Measurements from ENCODE around the gene RIPK3.

RIPK3 gene

DNA sequence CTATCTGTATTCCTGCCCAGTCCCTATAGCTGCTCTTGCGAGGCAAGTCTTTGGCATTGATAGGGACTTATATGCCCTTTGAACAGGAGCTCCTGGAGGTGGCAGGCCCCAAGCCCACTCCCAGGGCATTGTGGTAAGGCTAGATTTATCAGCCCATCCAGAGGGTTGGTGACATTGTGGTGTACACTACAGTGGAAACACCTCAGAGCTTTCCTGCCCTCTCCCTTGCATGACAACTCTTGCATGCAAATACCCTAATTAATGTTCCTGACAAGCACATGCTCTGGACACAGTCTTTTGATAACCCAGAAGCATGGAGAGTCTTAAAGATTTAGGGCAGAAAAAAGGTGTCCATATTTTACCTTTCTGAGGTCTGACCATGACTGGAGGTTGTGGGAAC is 815 bp upstream of the RIPK3 start:
- DNase-seq: no peak

DNA sequence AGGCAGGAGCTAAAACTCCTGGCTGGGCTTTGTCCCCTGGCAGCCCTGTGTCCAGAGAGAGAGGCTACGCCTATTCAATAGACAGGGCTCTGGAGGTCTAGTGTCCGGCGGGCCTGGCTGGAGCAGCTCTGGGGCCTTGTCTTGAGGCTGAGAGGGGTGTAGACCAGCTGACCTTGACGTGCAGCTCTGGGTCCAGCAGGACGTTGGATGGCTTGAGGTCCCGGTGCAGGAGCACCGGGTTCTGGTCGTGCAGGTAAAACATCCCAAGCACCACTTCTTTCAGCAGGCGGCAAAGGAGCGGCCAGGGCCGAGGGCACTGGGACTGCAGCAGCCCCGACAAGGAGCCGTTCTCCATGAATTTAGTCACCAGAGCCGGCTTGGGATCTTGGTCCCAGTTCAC is 948 bp downstream of the RIPK3 start:
- DNase-seq: no peak

DNA sequence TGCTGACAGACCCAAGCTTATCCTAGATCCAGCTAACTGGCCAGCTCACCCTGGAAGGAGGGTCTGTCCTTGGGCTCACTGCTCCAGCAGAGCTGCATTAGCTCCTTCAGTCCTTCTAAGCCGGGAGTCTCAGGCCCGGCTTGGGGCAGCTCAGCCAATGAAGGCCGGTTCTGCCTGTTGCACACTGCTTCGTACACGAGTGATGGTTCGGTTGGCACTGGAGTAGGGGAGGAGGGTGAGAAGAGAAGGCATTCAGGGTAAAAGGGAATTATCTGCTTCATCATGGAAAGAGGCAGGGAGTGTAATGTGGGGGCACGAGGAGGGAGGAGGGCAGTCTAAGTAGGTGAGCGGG is 2.0 kb downstream of the RIPK3 start:
- DNase-seq: no peak

DNA sequence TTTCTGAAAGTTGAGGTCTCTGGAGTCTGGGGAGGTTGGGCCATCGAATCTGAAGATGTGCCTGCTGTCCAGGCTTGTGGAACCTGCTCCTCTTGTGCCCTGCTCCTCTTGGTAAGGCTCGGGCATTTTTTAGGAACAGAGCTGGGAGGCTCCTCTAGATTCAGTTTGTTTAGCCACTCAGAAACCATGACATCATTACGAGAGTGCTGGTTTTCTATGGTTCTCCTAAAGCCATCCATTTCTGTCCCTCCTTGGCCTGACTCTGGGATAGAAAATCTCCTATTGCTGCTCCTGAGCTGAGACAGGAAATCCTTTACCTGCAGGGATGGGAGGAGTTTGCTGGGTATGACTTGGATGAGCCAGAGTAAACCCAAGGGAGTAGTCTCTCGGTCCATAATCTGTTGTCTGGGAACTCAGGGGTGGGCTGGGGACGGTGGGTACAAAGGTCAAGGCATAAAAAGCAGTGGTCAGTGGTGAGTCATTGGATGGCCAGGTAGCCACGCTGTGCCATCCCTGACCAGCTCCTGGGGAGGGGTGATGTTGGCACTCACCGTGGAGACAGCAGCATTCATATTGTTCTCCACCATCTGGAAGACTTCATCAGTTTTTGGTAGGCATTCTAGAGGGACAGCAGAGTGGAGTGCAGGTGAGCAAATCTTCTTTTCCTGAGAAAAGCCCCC is 2.5 kb downstream of the RIPK3 start:
- no peak for DNase-seq

DNA sequence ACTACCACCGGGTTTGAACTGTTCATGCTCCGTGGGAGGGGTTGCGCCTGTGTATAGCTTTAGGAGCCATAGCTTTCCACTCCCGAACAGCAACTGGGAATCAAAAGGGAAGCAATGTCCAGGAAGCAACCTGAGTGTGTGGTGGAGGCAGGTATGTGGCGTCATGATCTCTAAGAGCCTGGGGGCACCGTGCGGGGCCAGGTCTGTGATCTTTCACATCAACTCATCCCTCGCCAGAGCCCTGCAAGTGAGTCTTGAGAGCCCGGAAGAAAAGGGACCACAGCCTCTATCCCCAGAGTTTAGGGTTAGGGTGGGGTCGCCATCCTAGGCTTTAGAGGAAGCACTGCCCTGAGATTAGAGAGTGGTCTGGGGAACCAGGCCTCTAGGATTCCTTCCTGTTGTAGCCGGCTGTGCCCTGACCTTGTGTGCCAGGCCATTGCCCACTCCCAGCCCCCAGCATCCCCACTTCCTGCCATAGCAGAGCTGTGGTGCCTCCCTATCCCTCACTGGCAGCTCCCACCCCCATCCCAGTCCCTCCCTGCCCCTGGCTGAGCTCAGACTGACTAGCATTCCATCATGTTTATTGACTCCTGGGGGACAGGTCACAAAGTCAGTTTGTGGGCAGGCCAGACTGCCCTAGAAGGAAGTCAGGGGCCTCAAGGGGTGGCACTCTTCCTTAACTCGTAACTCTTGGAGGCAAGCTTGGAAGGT is 4.2 kb downstream of the RIPK3 start:
- DNase-seq: no peak

DNA sequence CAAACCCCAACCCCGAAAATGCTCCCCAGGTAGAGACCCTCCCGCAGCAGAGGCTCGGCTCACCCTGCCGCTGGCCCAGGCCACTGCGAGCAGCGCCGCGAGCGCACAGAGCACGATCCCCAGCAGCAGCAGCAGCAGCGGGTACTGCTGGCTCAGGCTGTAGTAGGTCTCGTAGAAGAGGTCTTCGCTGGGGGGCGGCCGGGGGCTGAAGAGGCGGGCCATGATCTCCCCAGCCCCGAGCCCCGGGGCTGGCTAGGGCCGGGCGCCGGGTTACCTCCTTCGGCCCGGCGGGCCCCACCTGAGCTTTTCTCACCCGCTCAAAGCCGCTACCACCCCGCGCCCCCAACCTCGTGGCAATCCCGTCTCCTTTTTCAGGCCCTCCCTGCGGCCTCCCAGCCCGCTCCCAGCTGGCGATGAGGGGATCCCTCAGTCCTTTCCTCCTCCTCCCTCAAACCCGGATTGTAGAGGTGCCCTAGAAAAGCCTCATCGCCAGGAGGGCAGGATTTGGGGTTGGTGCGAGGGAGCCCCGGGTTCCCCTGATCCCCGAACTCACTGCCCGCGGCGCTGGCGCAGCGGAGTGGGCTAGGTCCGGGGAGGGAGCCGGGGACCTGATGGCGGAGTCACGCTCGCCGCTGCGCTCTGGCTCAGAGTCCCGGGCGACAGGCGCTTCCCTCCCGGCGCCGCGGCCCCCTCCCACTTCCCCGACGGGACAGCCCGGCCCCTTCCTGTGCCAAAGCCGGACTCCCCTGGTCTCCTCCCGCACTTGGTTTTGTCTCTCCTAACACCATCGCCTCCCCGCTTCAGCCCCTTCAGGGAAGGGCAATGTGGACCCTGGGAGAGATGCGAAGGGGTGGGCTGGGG is 5.1 kb downstream of the RIPK3 start, which contains the start of gene ADCY4:
ADCY4 (minus strand) TSS at position 641 of the 861 bp plus-strand sequence; CDS start at position 222, 419 bp downstream.
- DNase-seq: peak; percentile 39

DNA sequence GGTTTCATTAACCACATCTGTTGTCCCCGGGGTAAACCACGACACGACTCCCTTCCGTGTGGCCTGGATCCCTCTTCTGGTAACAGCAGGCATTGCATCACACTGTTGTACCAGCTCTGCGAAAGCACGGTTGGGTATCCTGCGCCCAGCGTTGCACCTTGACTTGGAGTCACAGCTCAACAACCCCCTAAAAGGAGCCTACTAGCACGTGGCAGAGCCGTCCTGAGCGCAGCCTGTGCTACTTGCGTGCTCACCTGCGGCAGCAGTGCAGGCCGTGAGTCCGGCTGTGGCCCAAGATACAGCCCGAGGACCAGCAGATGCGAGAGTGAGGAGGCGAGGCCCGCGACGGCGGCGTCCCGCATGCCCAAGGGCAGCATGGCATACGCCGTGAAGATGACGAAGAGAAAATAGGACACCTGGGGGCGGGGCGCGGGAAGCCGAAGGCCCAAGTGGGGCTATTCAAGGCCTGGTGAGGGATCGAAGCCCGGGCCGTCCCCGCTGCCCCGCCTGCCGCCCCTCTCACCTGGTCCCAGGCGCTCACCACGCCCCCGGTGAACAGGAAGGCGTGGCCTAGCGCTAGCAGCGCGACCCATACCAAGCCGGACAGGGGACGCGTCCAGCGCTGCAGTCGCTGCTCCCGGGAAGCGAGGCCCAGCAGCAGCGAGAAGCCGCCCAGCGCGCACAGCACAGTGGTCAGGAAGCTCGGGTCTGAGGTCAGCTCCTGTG is 7.4 kb downstream of the RIPK3 start:
- DNase-seq: peak; percentile 90

DNA sequence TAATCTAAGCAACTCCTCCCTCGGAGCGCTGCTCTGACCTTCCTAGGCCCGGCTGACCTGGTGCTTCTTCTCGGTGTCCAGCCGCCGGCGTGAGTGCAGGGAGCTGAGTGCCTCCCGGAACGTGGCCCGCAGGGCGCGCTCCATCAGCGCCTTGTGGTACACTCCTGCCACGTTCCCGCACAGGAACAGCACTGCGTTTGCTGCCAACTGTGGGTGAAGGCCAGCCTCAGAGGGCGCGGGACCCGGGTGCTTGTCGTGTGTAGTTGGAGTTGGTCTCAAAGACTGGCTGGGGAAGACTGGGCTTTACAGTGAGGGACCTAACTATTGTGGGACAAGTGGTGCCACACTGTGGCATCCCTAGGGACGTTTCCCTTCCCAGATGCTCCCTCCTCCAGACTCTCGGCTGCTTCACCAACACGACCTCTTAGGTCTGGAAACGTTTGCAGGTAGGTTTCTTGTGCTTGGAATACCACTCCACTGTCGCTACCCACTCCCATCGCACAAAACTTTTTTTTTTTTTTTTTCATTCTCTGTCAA is 8.0 kb downstream of the RIPK3 start:
- DNase-seq: no peak

DNA sequence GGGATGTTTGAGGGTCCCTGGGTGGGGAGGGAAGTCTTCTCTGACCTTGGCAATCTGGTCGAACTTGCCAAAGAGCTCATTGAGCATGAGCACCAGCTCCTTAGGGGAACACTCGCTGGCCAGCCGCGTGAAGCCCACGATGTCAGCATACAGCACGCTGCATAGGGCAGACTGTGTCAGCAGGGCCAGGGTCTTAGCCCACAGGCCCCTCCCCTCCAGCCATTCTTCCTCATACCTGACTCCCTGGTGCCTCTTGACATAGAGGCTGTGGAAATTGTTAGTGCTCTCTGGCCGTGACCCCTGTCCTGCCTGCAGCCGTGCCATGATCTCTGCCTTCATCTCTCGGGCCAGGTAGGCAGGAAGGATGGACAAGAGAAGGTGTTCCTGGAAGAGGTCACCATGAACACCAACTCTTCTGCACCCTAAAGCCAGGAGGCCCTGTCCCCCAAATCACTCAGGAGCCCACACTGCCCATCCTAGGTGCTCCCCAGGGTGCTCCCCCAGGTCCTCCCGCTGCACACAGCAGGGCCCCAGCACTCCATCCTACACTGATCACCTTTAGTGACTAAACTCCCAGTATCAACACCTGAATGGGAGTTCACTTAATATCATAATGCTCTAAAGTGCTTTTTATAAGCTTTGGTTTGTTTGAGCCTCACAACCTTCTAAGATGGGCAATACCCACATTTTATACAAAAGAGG is 8.7 kb downstream of the RIPK3 start:
- DNase-seq: no peak

DNA sequence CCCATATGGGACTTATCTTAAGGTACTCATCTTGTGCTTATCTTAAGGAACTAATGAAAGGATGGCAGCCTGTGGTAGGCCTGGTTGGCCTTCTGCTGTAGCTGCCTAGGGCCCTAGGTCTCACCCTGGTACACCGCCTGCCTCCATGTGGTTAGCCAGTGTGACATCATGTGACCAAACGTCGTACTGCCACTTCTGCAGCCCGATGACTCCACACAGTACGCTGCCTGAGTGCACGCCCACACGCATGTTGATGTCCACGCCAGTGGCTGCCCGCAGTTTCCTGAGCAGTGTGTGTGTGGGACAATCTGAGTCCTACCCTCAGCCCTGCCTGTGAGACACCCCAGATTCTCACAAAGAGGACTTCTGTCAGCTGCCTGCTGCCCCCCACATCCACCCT is 10.1 kb downstream of the RIPK3 start:
- DNase-seq: peak; percentile 59

DNA sequence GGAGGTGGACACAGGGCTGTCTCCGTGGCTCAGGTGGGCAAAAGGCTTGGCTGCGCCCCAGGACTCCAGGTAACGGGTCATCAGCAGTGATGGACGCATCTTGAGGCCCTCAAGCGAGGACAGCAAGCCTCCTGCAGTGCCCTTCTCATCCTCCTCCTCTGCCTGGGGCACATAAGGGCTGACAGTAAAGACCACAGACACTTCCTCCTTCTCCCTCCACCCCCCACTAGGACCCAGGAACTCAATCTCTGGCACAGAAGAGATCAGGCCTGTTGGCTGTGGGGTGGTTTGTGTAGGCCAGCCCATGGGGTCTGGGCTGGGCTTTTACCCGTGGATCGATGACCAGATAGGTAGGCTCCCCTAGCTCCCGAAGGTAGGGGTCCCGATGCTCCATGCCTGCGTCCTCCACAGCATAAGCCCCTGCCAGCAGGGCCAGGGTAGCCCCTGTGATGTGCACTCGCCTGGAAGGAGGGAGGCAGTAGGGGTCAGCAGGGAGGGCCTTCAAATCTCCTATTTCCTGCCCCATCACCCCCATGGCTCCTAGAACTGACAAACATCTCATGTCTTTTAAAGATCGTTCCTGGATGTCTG is 10.6 kb downstream of the RIPK3 start:
- no peak for DNase-seq

DNA sequence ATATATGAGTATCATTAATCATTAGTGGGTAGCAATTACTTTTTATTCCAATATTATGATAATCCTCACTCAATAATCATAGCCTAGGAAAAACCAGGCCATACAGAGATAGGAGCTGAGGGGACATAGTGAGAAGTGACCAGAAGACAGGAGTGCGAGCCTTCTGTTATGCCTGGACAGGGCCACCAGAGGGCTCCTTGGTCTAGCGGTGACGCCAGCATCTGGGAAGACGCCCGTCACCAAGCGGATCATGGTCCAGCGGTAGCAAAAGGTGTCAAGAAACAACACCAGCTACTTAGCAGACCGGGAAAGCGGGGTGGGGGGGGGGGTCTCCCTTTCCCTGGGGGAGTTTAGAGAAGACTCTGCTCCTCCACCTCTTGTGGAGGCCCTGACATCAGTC is 11.9 kb downstream of the RIPK3 start:
- peak; percentile 36 for DNase-seq

DNA sequence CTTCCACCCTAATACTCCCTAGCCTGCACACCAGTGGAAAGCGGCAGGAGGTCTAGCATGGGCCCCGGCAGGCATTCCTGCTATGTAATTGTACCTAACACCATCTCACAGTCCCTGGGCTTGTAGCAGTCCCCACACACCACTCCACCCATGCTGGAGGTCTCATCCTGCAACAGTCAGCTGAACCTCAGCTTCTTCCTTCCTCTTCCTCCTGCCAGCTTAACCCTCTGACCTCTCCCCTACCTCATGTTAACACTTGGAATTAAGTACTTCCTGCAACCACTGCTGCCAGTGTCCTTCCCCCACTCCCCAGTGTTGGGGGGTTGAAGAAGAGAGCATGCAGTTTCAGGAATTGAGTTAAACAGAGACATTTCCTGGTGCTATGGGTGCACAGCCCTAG is 12.5 kb downstream of the RIPK3 start:
- DNase-seq: no peak

DNA sequence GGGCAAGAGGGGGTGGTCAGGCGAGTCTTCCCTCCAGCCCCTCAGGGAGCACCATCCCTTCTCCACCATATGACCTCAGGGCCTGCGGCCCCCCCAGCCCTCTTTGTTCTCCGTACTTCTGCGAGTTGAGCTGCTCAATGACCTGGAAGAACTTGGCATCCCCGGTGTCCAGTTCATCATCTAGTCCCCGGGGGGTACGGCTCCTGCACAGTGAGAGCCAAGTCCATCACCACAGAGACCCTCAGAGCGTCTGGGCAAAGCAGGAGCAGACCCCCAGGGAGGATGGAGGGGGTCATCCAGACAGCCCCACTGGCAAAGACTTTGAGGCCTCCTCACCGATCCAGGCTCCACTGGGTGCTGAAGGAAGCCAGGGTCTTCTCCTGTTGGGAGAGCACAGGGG is 13.8 kb downstream of the RIPK3 start:
- no peak for DNase-seq

DNA sequence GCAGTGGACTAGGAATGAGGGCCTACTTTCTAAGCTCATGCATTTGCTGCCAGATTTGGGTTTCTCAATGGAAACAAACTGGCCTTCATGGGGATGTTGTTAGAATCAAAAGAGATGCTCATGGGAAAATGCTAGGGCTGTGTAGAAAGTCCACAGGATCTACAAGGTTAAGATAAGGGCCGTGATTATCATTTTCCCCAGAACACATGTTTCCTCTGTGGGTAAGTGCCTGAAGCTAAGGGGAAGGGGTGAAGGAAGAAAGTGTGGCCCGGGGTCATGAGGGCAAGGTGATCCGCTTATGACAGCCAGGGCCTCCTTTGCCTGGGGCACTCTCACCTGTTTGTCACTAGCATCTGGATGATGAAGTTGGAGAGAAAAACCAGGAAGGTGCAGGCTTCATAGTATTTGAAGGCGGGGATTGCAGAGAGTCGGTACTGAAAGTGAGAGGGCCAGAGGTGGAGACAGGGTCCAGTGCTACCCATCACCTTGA is 14.7 kb downstream of the RIPK3 start:
- no peak for DNase-seq

DNA sequence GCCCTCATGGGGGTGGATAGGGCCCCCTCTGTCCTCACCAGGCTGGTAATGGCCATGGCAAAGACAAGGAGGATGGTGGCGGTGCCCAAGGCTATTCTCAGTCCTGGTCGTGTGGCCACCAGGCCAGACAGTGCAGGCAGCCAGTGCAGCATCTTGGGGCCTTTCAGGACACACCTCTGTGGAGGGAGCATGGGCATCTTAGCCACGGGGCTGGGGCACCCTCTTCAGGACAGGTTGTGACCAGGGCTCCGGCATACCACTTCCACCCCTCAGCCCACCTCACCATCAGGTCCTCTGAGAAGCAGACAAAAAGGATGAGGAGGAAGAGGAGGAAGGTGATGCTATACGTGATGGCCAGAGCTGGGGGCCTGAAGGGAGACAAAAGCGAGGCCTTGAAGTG is 15.8 kb downstream of the RIPK3 start:
- DNase-seq: no peak

DNA sequence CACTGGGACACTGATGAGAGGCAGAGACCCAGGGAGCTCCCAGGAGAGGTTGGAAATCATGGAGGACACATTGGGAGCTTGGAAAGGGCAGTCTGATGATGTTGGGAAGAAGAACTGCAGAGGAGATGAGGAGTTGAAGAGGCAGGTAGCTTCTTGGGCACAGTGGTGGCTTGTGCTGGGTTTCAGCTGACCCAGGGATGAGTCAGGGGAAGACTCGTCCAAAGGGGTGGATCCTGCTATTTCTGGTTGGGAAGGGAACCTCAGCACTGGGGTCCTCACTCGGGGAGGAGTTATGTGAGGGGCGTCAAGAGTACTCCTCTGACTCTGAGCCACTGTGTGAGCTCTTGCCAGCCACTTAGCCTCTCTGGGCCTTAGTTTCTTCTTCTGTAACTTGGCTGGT is 16.4 kb downstream of the RIPK3 start:
- no peak for DNase-seq

DNA sequence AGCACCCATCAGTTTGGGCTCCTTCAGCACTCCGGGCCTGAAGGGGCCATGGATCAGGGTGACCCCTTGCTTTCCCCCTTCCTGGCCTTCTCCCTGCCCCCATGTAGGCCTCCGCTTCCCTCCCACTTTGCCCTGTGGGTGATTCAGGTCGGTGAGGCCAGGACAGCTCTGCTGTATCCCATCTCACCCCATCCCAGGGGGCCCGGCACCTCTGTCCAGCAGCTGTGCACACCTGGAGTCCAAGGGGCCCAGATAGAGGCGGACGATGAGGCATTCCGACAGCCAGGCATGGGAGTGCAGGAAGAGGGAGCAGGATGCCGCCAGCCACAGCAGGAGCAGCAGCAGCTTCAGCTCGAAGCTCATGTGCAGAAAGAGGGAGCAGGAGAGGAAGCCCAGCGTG is 17.1 kb downstream of the RIPK3 start:
- no peak for DNase-seq

DNA sequence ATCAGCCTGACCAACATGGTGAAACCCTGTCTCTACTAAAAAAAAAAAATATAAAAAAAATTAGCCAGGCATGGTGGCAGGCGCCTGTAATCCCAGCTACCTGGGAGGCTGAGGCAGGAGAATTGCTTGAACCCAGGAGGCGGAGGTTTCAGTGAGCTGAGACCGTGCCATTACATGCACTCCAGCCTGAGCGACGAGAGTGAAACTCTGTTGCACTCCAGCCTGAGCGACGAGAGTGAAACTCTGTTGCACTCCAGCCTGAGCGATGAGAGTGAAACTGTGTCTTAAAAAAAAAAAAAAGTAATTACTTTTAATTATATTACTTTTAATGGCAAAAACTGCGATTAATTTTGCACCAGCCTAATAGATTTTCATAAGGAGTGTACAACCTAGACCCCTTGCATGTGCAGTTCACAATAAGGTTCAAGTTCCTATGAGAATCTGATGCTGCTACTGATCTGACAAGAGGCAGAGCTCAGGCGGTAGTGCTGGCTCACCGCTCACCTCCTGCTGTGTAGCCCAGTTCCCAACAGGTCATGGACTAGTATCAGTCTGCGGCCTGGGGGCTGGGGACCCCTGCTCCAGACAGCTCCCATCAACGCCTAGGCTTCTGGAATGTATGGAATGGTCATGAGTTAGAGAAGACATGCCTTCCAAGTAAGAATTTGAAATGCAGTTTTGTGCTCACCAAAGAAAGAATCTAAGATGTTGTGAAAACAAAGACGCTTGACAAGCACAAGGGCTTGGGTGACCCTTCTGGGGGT is 18.4 kb downstream of the RIPK3 start:
- no peak for DNase-seq

DNA sequence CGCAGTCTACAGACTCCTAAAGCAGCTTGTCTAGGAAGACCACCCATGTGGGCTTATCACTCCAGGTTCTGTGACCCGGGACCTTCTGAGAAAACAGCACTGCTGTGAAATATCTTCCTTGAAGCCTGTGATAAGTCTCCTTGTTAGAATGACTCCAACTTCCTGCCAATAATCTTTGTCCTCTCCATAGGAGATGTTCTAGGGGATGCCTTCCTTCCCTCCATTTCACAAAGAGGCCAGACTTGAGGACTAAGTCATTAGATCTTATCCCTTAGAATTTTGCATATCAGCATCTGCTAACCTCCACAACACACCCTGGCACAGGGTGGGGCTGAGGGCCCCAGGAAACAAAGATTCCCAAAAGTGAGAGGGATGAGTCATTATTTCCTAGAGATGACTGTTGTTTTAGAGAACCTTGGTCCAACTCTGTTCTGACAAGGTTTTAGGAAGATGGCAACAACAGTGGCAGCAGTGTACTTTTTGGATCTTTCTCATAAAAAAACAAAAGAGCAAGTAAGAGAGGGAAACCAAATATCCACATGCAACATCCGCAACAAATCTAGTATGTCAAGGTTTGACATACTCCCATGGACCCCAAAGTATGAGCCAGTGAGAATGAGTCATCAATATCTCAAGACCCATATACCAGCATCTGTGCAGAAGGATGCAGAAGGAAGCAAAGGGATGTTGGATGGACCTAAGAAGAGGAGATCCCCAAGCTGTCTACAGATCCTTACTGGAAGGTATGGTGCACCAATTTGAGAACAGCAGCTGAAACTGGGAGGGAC is 22.5 kb downstream of the RIPK3 start:
- no peak for DNase-seq
